ENCODE results near the gene MBOAT1.

DNA sequence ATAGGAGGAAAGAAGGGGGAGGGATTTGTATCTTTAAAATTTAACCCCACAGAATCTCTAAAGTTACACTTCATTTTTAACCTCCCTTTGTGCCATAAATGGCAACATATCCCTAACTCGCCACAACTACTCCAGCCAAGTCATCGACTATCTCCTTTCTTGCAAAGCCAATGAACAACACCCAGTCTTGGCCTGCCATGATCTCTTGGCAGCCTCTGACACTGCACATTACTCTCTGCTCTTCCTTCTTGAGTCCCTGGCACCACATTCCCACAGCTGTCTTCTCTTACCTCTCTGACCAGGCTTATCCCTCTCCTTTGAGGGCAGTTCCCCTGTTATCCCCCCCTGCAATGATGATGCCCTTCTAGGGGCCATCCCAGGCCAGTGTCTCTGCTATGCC, 42.5 kb downstream of the MBOAT1 start:
- TF ChIP-seq POLR2A (IDR thresholded peaks at IDR 0.05), result no peak
- TF ChIP-seq, protein P1, sequence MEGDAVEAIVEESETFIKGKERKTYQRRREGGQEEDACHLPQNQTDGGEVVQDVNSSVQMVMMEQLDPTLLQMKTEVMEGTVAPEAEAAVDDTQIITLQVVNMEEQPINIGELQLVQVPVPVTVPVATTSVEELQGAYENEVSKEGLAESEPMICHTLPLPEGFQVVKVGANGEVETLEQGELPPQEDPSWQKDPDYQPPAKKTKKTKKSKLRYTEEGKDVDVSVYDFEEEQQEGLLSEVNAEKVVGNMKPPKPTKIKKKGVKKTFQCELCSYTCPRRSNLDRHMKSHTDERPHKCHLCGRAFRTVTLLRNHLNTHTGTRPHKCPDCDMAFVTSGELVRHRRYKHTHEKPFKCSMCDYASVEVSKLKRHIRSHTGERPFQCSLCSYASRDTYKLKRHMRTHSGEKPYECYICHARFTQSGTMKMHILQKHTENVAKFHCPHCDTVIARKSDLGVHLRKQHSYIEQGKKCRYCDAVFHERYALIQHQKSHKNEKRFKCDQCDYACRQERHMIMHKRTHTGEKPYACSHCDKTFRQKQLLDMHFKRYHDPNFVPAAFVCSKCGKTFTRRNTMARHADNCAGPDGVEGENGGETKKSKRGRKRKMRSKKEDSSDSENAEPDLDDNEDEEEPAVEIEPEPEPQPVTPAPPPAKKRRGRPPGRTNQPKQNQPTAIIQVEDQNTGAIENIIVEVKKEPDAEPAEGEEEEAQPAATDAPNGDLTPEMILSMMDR (IDR thresholded peaks at IDR 0.05), result no peak
